Motor neuron (in vitro differentiated cells): ENCODE measurements around the gene MARVELD3. TPM values are rescaled to one million over a fixed set of nuclear protein-coding genes. Genes with fewer than 3 reads are reported as not detected.
"Not testable (repeated sequence)": the region's sequence is repeated elsewhere in the genome, so short reads cannot be mapped to it uniquely, and the experiment has no call there.

Source experiments
- ATAC-seq, 8 experiments: fragments of 200-7000 bp; cut with Tn5 transposase; replicated peaks in 6 of 8; 2 replicates each; pipeline ENCODE4 v1.8.0; 2021; ENCODE audit warnings: mild to moderate bottlenecking in 8 of 8, moderate library complexity in 8 of 8
- H3K27ac ChIP-seq, 2 donors: fragments of 250-450 bp; sonication (Bioruptor Pico); 2 replicates each; pipeline ENCODE4 v1.9.0; 2021; ENCODE audit warnings: antibody characterized with exemption in 2 of 2, mild to moderate bottlenecking in 2 of 2, moderate library complexity in 1 of 2
- H3K4me1 ChIP-seq, 2 donors: fragments of 250-450 bp; sonication (Bioruptor Pico); replicated peaks in 1 of 2; 2 replicates each; pipeline ENCODE4 v1.6.1; 2021; ENCODE audit warnings: antibody characterized with exemption in 2 of 2, mild to moderate bottlenecking in 2 of 2, moderate library complexity in 1 of 2
- H3K4me3 ChIP-seq, 5 donors: fragments of 250-450 bp; sonication (Bioruptor Pico); 2 replicates each; pipeline ENCODE4 v1.9.0; 2021; ENCODE audit warnings: antibody characterized with exemption in 5 of 5, mild to moderate bottlenecking in 5 of 5, moderate library complexity in 4 of 5
- WGBS, 10 experiments: fragments of 450-650 bp; shearing (Covaris generic); methylation state at CpG; one replicate each; pipeline ENCODE4 v1.0.0; 2022; 5-methylcytosine and 5-hydroxymethylcytosine counted together
- in situ Hi-C, 9 experiments: fragments of 400-800 bp; cut with MboI; loops; one replicate each; pipeline ENCODE4 v1.15.0; 2021; ENCODE audit warnings: low sequenced_read_pairs in 9 of 9, low pct_unique_long_range_greater_than_20kb in 2 of 9; ENCODE audit not compliant: unreplicated experiment in 9 of 9
- total RNA-seq, 8 experiments: library from RNA; unstranded; fragments of 300-600 nt; gene quantifications; 2 replicates each; pipeline versions ENCODE4 v1.2.3 to v1.2.4, GENCODE V29; 2022

MARVELD3 gene
- total RNA-seq, 8 experiments from 2014 or later: 0.27 to 1.4 (median 0.59) TPM

- Histone ChIP-seq H3K4me1 (no peaks in the 10 kb centered on the region), H3K4me3 (no peak overlapping the region), H3K27ac (no peak overlapping the region)
- peak in 1 of 8 experiments; percentile 70 for ATAC-seq
- in situ Hi-C loops: no loop called here
- WGBS, 10 experiments: 50 to 100% (median 86%) methylated on average over 1 to 4 of the region's 4 CpGs
Measured at GRCh38 chr16:71666928-71667707, 41.1 kb downstream of the MARVELD3 start.

DNA sequence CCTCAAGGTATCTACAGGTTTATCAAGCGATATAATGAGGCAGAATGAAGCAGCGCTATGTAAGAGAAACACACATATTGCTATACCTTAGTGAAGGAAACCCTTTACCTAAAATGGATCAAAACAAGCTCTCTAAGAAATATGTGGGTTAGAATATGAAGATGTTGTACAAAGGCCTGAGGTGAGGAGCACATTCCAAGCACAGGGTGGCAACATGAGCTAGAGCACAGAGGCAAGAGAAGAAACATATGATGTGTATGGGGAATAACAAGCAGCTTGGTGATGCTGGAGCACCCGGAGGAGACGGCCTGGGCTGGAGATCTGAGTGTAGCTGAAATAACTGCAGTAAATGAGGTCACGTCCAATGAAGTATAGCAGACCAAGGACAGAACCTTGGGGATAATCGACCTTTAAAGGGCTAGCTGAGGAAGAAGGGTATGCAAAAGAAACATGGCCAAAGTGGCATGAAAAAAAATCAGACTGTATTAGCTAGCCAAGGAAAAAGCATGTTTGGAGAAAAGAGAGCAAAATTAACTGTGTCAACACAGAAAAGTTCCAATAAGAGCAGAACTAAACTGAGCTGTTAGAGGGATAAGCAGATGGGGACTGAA is 44.0 kb downstream of the MARVELD3 start:
- no peak overlapping the region for H3K27ac ChIP-seq
- WGBS, 10 experiments: 90 to 100% (median 95%) methylated on average over 2 to 6 of the region's 6 CpGs
- in situ Hi-C loops: no loop called here
- no peaks in the 10 kb centered on the region for H3K4me1 ChIP-seq
- no peak overlapping the region for H3K4me3 ChIP-seq
- ATAC-seq: no peak

DNA sequence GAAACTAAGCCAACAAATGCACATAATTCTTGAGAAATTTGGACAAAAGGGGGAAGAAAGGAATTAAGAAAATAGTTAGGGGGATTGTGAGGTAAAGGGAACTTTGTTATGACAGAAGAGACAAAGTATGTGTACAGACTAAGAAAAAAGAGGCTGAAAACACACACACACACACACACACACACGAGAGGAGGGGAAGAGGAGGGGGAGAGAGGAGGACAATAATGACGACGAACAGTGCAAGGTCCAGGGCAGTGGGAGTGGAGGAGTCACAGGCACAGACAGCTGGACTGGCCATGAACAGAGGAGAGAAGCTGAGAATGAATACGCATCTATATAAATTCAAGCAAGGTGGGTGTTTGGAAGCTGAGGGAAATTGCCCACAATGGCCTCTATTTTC is 44.6 kb downstream of the MARVELD3 start:
- in situ Hi-C loops: no loop called here
- 56 to 100% (median 83%) methylated on average over 1 to 4 of the region's 4 CpGs; no CpG with 5 or more reads in 3 of the 10 experiments for WGBS, 10 experiments
- no peak for ATAC-seq

DNA sequence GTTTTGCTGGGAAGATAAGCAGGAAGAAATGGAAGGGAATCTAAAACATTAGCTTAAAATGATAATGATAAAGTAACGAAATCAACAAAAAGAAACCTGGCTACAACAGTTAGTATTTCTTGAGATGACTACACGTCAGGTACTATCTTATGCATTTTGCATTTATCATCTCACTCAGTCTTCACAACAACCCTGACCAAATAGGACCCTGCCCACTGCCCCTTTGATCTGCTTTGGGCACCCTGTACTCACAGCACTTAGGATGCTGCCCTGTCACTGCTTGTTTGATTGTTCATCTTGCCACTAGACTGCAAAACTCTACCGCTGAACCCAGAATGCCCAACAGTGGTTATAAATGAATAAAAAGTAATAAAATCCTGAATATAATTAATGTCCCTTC is 45.2 kb downstream of the MARVELD3 start:
- no peaks in the 10 kb centered on the region for H3K4me1 ChIP-seq
- no peak for ATAC-seq
- 90 to 100% (median 100%) methylated on average over 1 to 3 of the region's 3 CpGs; no CpG with 5 or more reads in 1 of the 10 experiments for WGBS, 10 experiments
- H3K4me3 ChIP-seq: no peak overlapping the region
- in situ Hi-C loops: no loop called here
- H3K27ac ChIP-seq: no peak overlapping the region

More for the DNA sequence above, 44.6 kb downstream of the MARVELD3 start:
- Histone ChIP-seq H3K27ac (no peak overlapping the region), H3K4me3 (no peak overlapping the region), H3K4me1 (no peaks in the 10 kb centered on the region)

GRCh38 chr16:71672125-71672524 is 46.1 kb downstream of the MARVELD3 start:
- no peak for ATAC-seq
- no peak overlapping the region for H3K4me3 ChIP-seq
- in situ Hi-C loops: no loop called here
- no peak overlapping the region for H3K27ac ChIP-seq
- WGBS, 10 experiments: 60 to 100% (median 92%) methylated on average over 1 to 3 of the region's 3 CpGs; no CpG with 5 or more reads in 1 of the 10 experiments
- no peaks in the 10 kb centered on the region for H3K4me1 ChIP-seq

DNA sequence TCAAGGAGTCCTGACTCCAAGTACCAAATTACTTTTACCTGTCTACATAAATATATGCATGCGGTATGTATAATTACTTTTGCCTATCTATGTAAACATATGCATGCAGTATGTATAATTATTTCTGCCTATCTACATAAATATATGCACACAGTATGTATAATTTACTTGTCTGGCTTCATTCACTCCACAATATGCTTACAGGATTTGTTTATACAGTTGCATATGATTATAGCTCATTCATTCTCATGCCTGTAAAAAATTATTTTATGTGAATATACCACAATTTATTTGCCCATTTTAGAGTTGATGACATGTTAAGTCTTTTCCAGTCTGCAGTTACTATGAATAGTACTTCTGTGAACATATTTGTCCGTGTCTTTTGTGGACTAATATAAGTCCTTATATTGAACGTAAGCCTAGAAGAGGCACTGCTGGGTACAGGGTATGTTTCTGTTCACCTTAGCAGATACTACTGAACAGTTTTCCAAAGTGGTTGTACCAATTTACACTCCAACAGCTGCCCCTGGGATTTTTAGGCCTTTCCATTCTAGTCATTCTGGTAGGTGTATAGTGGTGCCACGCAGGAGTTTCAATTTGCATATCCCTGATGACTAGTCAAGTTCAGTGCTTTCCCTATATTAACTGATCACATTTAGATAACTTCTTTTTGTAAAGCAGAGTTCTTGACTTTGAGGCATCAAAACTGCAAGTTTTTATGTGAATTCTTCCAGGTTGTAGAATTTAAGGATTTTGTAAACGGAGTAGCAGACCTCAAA is 47.0 kb downstream of the MARVELD3 start:
- no peak overlapping the region for H3K27ac ChIP-seq
- H3K4me3 ChIP-seq: no peak overlapping the region
- in situ Hi-C loops: no loop called here
- 17 to 100% (median 91%) methylated on average over 1 to 5 of the region's 5 CpGs for WGBS, 10 experiments
- ATAC-seq: peak in 1 of 8 experiments; percentile 96
- no peaks in the 10 kb centered on the region for H3K4me1 ChIP-seq

- Histone ChIP-seq H3K27ac (no peak overlapping the region), H3K4me1 (no peaks in the 10 kb centered on the region), H3K4me3 (no peak overlapping the region)
- WGBS, 10 experiments: 86 to 100% (median 100%) methylated on average over 1 of the region's 1 CpG; no CpG with 5 or more reads in 2 of the 10 experiments
- in situ Hi-C loops: no loop called here
- ATAC-seq: peak in 1 of 8 experiments; percentile 96
Measured at GRCh38 chr16:71673582-71673973, 47.6 kb downstream of the MARVELD3 start.

GRCh38 chr16:71674229-71674628 is 48.2 kb downstream of the MARVELD3 start:
- no peak overlapping the region for H3K4me3 ChIP-seq
- in situ Hi-C loops: no loop called here
- 67 to 100% (median 86%) methylated on average over 1 to 2 of the region's 2 CpGs; no CpG with 5 or more reads in 1 of the 10 experiments for WGBS, 10 experiments
- no peak overlapping the region for H3K27ac ChIP-seq
- no peaks in the 10 kb centered on the region for H3K4me1 ChIP-seq
- ATAC-seq: no peak

GRCh38 chr16:71675380-71675779 is 49.4 kb downstream of the MARVELD3 start:
- Histone ChIP-seq H3K27ac (no peak overlapping the region), H3K4me1 (no peaks in the 10 kb centered on the region), H3K4me3 (no peak overlapping the region)
- ATAC-seq: no peak
- in situ Hi-C loops: no loop called here
- WGBS, 10 experiments: 73 to 100% (median 94%) methylated on average over 2 to 3 of the region's 3 CpGs; no CpG with 5 or more reads in 1 of the 10 experiments

- Histone ChIP-seq H3K4me1 (no peaks in the 10 kb centered on the region), H3K4me3 (no peak overlapping the region), H3K27ac (no peak overlapping the region)
- in situ Hi-C loops: no loop called here
- ATAC-seq: no peak
- 30 to 100% (median 80%) methylated on average over 1 to 5 of the region's 5 CpGs; no CpG with 5 or more reads in 1 of the 10 experiments for WGBS, 10 experiments
Measured at GRCh38 chr16:71676236-71676635, 50.3 kb downstream of the MARVELD3 start.

- in situ Hi-C loops: no loop called here
- no peak for ATAC-seq
- Histone ChIP-seq H3K27ac (no peak overlapping the region), H3K4me1 (no peaks in the 10 kb centered on the region), H3K4me3 (no peak overlapping the region)
- WGBS, 10 experiments: 83 to 100% (median 97%) methylated on average over 1 to 2 of the region's 2 CpGs; no CpG with 5 or more reads in 2 of the 10 experiments
Measured at GRCh38 chr16:71681360-71681759, 55.4 kb downstream of the MARVELD3 start.

- in situ Hi-C loops, ATAC-seq, H3K4me3 ChIP-seq, H3K27ac ChIP-seq, H3K4me1 ChIP-seq: not testable (repeated sequence)
- WGBS, 10 experiments: 91 to 100% (median 100%) methylated on average over 1 to 9 of the region's 12 CpGs
Measured at GRCh38 chr16:71684280-71684679, 58.3 kb downstream of the MARVELD3 start.
